GM21737 (cell line): ENCODE results near the gene SLC25A31.

Experiments
- ATAC-seq: cut with Tn5 transposase; IDR thresholded peaks from one replicate; pipeline ENCODE4 v1.9.1; 2021; ENCODE audit warnings: mild to moderate bottlenecking, moderate library complexity; ENCODE audit not compliant: unreplicated experiment

The SLC25A31 gene

DNA sequence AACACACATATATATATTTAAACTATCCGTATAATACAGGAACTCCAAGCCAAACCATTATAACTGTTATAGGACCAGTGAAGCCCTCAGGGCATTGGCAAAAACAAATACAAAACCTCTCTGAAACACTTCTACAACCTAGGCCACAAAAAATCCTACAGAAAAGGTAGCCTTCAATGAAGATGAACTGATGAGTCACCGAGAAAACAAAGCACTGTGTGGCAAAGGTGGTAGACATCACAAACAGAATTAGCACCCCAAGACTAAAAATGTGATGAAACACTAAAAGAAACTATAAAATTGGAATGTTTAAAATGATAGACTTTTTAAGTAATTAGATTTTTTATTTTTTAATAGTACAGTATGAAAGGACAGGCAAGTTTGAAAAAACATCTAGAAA is 46.4 kb downstream of the SLC25A31 start:
- no peak for ATAC-seq

DNA sequence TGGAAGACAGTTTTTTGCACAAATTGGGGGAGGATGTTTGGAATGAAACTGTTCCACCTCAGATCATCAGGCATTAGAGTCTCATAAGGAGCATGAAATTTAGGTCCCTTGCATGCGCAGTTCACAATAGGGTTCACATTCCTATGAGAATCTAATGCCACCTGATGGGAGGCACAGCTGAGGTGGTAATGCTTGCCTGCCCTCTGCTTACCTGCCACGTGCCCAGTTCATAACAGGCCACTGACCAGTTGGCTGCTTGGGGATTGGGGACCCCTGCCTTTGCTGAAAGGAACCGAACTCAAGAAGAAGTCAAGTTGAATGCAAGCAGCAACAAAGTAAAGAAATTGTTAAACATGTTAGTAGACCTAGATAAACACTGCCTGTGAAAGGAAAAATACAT is 47.3 kb downstream of the SLC25A31 start:
- ATAC-seq, result no peak

DNA sequence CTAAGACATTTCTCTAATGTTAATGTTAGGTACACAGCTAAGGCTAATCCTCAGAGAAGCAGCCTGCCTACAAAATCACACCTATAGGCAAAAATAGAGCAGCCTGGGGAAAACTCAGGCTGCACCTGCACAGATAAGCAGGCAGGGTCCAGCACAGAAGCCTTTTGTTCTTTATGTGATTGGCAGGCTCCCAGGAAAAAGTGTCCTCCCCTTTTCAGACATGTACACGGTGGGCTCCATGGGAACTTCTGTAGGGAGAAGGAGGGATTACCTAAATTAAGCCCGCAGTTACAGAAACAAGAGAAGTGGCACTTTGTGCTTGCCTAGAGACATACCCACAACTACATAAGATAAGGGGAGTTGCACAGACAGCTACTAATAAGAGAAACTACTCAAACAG is 47.9 kb downstream of the SLC25A31 start:
- no peak for ATAC-seq

DNA sequence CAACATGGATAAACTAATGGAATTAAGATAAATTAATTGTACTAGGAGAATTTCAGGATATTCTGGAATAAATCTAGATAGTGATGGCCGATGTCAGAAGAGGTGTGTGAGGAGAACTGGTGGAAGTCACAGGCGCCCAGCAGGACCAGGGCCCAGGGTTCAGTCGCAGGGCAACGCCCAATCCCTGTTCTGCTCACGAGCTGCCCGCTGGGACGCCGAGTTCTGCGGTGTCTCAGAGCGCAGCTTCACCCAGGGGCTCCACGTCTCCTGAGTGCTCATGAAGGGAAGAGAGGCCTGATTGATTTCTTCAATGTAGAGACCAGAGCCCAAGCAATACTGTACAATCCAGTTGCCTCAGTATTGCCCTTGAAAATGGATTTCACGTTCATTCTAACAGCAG is 50.4 kb downstream of the SLC25A31 start:
- ATAC-seq, result no peak

- ATAC-seq, result peak; percentile 42
Observed at GRCh38 chr4:127781300-127782024, 51.3 kb downstream of the SLC25A31 start.

- ATAC-seq, result peak; percentile 73
Observed at GRCh38 chr4:127782025-127782274, 51.8 kb downstream of the SLC25A31 start.

DNA sequence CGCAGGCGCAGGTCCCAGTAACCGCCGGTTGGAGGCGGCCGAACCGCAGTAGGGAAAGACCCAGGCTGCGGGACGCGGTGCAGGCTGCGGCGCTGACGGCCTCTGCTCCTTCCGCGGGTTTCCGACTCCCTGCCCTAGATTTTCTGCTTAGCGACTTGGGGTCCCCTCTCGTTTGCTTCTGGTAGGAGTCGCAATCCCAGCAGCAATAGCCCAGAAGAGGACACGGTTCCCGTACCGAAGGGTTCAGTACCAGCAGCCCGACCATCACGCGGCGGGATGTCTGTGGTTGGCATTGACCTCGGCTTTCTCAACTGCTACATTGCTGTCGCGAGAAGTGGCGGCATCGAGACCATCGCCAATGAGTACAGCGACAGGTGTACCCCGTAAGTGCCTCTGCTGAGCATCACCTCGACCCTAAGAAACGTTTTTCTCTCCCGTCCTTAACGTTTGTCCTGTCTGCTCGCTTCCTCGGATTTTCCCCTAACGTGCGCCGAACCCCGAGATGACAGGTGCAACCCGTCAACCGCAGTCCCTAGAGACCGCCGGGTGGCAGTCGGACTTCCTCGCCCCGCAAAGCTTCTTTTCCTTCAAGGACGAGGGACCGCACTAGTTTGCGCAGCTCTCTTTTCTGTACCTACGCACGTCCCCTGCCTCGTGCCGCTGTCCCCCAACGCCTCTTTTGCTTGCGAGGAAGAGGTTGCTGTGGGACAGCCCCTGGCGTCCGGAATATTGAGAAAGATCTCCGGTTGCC is 52.2 kb downstream of the SLC25A31 start, which contains the start of gene HSPA4L:
Gene HSPA4L (plus strand): TSS at position 48 of the 751 bp plus-strand sequence. CDS start 229 bp downstream, at position 277.
- peak; percentile 39 for ATAC-seq

- ATAC-seq, result no peak
Observed at GRCh38 chr4:127783026-127783769, 53.0 kb downstream of the SLC25A31 start.

GRCh38 chr4:127783955-127784770 is 54.0 kb downstream of the SLC25A31 start:
- ATAC-seq, result no peak

DNA sequence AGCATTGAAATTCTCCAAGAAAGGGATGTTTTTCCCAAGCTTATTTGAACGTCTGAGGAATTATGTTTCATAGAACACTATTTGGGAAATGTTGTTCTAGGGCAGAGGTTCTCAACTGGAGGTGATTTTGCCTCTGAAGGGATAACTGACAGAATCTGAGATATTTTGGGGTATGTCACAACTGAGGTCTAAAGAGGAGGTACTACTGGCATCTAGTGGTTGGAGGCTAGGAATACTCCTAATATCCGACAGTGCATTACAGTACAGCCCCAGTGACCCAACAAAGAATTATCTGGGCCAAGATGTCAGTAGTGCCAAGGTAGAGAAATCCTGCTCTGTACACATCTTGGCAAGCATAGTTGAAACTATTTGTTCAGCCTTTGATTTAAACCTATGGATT is 58.3 kb downstream of the SLC25A31 start:
- ATAC-seq, result no peak

- ATAC-seq, result no peak
Observed at GRCh38 chr4:127791391-127791790, 61.2 kb downstream of the SLC25A31 start.

GRCh38 chr4:127793528-127793927 is 63.3 kb downstream of the SLC25A31 start:
- no peak for ATAC-seq

- ATAC-seq, result no peak
Observed at GRCh38 chr4:127799711-127800110, 69.5 kb downstream of the SLC25A31 start.

DNA sequence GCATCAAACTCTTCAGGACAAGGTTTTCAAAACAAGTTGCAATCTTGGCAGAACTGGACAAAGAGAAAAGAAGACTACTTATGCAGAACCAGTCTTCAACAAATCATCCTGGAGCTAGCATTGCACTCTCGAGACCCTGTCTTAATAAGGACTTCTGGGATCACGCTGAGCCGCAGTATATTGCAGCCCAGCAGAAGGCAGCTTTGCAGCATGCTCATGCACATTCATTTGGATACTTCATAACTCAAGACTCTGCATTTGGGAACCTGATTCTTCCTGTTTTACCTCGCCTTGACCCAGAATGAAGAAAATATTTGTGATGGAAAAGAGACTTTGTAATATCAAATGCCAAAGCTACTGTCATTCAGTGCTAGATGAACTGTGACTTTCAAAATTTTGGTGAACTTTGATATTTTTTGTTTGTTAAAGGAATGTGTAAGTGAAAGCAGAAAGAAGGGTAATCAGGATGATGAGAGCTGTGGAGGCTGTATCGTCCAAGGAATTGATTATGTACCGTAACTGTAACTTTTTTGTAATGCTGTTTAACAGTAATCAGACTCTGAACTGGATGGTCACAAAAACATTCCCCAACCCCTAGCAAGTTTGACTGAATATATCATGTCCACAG is 79.1 kb downstream of the SLC25A31 start:
- no peak for ATAC-seq

- no peak for ATAC-seq
Observed at GRCh38 chr4:127810551-127810950, 80.4 kb downstream of the SLC25A31 start.

DNA sequence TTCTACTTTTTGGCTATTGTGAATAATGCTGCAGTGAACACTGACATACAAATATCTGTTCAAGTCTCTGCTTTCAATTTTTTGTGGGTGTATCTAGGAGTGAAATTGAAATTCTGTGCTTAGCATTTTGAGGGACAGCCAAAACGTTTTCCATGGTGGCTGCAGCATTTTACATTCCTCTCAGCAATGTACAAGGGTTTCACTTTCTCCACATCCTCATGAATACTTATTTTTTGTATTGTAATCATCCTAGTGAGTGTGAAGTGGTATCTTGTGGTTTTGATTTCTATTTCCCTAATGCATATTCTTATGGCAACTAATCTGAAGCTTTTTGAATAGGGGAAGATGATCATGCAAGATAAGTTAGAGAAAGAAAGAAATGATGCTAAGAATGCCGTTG is 92.2 kb downstream of the SLC25A31 start:
- no peak for ATAC-seq
